ENCODE data around the gene NUMA1. TPM values are rescaled to one million over a fixed set of nuclear protein-coding genes. Genes with fewer than 3 reads are reported as not detected.

The NUMA1 gene
- total RNA-seq (2022; extraction: Qiagen RNA extraction; ENCODE audit: low read depth) = 61.5 to 76.5 TPM (median 69.5 TPM) in 5 replicates

GRCh38 chr11:72080326-72081183 is at the start of gene NUMA1, which contains the start of gene LRRC51:
TSS of gene NUMA1 (minus strand) at chr11:72080542. CDS start at chr11:72035943, 44,599 bp downstream.
TSS of gene LRRC51 (plus strand) at chr11:72080850. CDS start at chr11:72089084, 8,234 bp downstream.

GRCh38 chr11:72112143-72112977 is 32.0 kb upstream of the NUMA1 start, which contains the start of gene ANAPC15:
TSS of gene ANAPC15 (minus strand) at chr11:72112695. CDS start at chr11:72111276, 1,419 bp downstream.

GRCh38 chr11:72105888-72106287 is 25.5 kb upstream of the NUMA1 start, which contains the start of gene TOMT:
TSS of gene TOMT (plus strand) at chr11:72105924. CDS start at chr11:72105952, 28 bp downstream.

GRCh38 chr11:72102946-72103753 is 22.8 kb upstream of the NUMA1 start, which contains the start of gene LAMTOR1:
TSS of gene LAMTOR1 (minus strand) at chr11:72103297. CDS start at chr11:72103224, 73 bp downstream.

GRCh38 chr11:71998649-71999310 is 81.6 kb downstream of the NUMA1 start, which contains the start of gene IL18BP:
TSS of gene IL18BP (plus strand) at chr11:71998909. CDS start at chr11:71999985, 1,076 bp downstream.

Other genes starting within 250 kb of the NUMA1 start
- not detected in 5 replicates for gene DEFB108B, start 247.3 kb downstream of the NUMA1 start, total RNA-seq (2022; extraction: Qiagen RNA extraction; ENCODE audit: low read depth)
- gene DEFB131B, start 202.1 kb downstream of the NUMA1 start, total RNA-seq (2022; extraction: Qiagen RNA extraction; ENCODE audit: low read depth) = not detected in 5 replicates
- 2.8 to 5.9 TPM (median 3.9 TPM) in 5 replicates for gene XNDC1N, start 151.9 kb downstream of the NUMA1 start, total RNA-seq (2022; extraction: Qiagen RNA extraction; ENCODE audit: low read depth)
- gene RNF121, start 151.5 kb downstream of the NUMA1 start, total RNA-seq (2022; extraction: Qiagen RNA extraction; ENCODE audit: low read depth) = 52.4 to 62.7 TPM (median 56.8 TPM) in 5 replicates
- 3.6 to 6.0 TPM (median 3.8 TPM) in 5 replicates for gene IL18BP, start 81.6 kb downstream of the NUMA1 start, total RNA-seq (2022; extraction: Qiagen RNA extraction; ENCODE audit: low read depth)
- 5.5 to 10.2 TPM (median 8.7 TPM) in 5 replicates for gene LRRC51, start 308 bp upstream of the NUMA1 start, total RNA-seq (2022; extraction: Qiagen RNA extraction; ENCODE audit: low read depth)
- 121 to 157 TPM (median 145 TPM) in 5 replicates for gene LAMTOR1, start 22.8 kb upstream of the NUMA1 start, total RNA-seq (2022; extraction: Qiagen RNA extraction; ENCODE audit: low read depth)
- not detected in 5 replicates for gene TOMT, start 25.4 kb upstream of the NUMA1 start, total RNA-seq (2022; extraction: Qiagen RNA extraction; ENCODE audit: low read depth)
- gene ANAPC15, start 32.2 kb upstream of the NUMA1 start, total RNA-seq (2022; extraction: Qiagen RNA extraction; ENCODE audit: low read depth) = 73.6 to 91.1 TPM (median 82.7 TPM) in 5 replicates
- 0.18 to 0.42 TPM in 2 of 5 replicates, not detected in the others for gene FOLR3, start 55.2 kb upstream of the NUMA1 start, total RNA-seq (2022; extraction: Qiagen RNA extraction; ENCODE audit: low read depth)
- gene FOLR1, start 111.6 kb upstream of the NUMA1 start, total RNA-seq (2022; extraction: Qiagen RNA extraction; ENCODE audit: low read depth) = not detected in 5 replicates
- gene FOLR2, start 136.3 kb upstream of the NUMA1 start, total RNA-seq (2022; extraction: Qiagen RNA extraction; ENCODE audit: low read depth) = not detected in 5 replicates
- 66.4 to 89.8 TPM (median 68.4 TPM) in 5 replicates for gene INPPL1, start 144.2 kb upstream of the NUMA1 start, total RNA-seq (2022; extraction: Qiagen RNA extraction; ENCODE audit: low read depth)
- not detected in 5 replicates for gene PHOX2A, start 163.6 kb upstream of the NUMA1 start, total RNA-seq (2022; extraction: Qiagen RNA extraction; ENCODE audit: low read depth)